HG02623 (cell line): Measurements from ENCODE around the gene ANKRD9.
"Not testable (repeated sequence)": the region's sequence is repeated elsewhere in the genome, so short reads cannot be mapped to it uniquely, and the experiment has no call there.

Source experiments
- ATAC-seq: cut with Tn5 transposase; IDR thresholded peaks from one replicate; pipeline ENCODE4 v1.9.1; 2021; ENCODE audit warnings: moderate library complexity; ENCODE audit not compliant: unreplicated experiment

ANKRD9 gene, protein sequence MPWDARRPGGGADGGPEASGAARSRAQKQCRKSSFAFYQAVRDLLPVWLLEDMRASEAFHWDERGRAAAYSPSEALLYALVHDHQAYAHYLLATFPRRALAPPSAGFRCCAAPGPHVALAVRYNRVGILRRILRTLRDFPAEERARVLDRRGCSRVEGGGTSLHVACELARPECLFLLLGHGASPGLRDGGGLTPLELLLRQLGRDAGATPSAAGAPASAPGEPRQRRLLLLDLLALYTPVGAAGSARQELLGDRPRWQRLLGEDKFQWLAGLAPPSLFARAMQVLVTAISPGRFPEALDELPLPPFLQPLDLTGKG

DNA sequence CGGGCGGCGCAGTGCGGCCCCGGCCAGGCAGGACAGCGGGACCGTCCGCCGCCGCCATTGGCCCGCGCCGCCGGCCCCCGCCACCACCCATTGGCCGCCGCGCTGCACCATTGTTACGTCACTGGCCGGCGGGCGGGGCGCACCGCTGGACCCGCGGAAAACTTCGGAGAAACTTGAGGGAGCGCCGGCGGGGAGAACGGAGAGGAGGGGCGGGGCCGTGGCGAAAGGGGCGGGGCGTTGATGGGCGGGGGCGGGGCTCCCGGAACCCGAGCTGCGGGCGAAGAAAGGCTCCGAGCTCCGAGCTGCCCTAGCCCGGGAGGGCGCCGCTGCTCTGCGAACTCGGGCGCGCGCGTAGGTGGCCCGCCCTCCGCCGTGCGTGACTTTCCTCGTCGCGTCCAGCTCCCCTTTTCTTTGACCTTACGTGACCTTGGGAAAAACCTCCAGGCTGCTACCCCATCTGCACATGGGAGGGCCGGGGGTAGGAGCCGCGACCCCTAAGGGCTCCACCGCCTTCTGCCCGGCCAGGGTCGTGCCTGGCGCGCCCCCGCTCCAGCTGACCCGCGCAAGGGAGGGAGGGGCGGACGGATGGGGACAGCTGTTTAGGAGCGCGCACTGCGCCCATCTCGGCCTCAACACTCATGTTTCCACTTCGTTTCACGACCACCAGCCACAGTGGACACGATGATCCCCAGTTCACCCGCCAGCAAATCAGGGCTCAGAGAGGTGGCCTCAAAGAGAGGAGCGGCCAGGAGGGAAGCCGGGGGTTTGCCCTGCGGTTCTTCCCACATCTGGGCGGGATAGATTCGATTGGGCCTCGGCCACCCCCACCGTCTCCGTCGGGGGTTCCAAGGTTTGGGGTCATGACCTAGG lies at the start of gene ANKRD9:
Gene ANKRD9, minus strand, starts transcription at position 31 of the 870 bp plus-strand sequence. CDS start 1,887 bp downstream, outside the sequence.
- ATAC-seq, result peak; percentile 76

DNA sequence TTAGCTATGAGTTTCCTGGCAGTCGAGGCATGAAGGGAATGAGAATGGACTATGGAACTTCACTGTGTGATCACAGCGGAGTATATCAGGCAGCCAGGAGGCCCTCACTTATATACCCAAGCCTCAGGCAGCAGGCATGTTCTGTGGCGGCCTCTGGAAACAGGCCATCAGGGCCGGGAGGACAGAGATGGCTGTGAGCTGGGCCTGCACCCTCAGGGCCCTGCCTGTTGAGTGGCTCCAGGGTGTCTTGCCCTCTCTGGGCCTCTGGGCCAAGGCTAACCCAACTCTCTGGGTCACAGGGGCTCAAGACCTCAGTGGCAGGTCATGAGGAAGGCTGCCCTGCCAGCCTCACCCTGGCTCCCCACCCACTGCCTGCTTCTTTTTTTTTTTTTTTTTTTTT lies 49.0 kb upstream of the ANKRD9 start:
- no peak for ATAC-seq

DNA sequence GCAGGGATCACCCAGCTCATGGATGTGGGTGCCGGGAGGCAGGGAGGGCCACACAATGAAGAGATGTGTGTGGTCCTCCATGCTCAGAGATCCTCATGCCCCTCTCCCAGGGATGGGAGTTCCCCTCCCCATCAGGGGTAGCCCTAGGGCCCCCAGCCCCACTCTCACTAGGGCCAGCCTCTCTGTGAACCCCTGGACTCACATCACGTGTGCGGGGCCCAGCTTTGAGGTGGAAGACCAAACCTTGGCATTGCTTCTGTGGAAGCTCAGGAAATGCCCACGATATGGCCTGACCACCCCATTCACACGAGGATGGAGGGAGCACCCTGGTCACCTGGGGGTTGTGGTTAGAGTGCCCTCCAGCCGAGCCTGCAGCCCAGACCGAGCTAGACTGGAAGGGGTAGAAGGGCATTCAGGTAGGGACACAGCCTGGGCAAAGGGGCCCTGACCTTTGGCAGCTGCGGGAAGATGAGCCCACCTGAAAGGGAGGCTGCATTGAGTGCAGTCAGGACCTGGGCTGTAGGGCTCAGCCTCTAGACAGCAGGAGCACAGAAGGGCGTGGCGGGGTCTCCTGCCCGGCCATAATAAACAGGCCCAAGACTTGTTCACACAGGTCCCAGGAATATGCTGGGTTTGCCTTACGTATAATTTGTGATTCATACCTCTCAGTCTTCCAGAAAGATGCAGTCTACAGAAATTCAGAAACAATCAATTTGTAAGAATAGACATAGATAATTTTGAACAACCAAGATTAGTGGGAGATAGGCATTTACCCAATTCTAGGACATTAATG lies 48.1 kb upstream of the ANKRD9 start:
- no peak for ATAC-seq

DNA sequence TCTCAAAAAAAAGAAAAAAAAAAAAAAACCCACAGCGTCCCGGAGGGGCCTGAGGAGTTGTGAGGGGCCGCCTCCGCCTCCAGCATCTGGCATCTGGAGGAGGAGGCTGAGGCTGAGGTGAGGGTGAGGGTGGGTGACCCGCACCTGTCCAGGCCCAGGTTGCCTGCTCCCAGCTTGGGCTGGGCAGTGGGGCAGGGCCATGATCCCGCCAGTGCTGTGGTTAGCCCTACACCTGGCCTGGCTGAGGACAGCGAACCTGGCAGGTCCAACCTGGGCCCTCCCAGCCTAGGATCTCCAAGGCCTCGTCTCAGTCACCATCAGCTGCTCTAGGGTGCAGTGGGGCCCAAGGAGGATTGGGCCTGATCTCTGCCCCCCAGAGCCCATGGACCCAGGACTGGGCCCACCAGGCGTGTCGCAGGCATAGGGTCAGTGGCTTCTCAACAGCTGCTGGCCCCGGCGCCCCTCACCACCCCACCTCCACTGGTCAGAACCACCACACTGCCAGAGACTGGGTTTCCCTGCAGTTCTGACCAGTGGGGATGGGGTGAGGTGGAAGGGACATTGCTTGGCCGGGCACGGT lies 46.6 kb upstream of the ANKRD9 start:
- no peak for ATAC-seq

DNA sequence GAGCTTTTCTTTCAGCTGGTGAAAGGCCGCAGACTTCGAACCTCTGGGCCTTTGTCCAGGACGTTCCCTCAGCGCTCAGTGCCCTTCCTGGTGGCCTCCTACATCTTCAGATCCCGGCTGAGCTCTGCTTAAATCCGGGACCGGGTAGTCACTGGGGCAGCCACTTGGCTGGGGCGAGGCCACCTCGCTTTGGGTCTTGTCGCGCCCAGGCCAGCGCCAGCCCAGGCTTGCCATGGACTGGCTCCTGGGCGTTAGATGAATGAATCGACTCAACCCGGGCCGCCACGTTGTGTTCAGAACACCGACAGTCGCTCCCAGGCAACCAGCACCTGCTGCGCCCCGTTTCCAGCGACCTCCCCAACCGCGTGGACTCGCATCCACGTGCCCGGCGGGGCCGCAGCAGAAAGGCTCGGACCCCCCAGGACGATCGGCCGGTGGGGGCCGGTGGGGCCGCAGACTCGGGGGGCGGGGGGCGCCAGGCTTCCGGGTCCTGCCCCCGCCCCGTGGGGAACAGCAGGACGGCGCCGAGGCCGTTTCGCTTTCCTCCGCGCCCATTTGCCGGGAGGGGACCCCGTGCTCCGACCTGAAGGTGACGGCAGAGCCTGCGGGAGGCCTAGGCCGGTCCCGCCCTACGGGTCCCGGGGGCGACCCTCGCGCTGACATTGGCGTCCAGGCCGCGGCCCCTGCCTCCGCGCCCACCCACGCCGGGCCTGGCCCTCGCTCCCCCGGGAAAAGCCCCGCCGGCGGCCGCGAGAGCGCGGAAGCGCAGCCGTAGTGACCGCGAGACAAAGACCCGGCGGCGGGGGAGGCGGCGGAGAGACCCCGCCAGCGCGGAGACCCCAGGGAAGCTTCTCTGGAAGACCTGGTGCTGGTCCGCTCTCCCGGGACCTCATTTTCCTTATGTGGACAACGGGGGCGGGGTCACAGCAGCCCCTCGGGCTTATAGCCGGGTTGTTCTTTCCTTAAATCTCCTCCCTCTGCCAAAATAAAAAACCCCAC lies 45.5 kb upstream of the ANKRD9 start:
- ATAC-seq, result no peak

DNA sequence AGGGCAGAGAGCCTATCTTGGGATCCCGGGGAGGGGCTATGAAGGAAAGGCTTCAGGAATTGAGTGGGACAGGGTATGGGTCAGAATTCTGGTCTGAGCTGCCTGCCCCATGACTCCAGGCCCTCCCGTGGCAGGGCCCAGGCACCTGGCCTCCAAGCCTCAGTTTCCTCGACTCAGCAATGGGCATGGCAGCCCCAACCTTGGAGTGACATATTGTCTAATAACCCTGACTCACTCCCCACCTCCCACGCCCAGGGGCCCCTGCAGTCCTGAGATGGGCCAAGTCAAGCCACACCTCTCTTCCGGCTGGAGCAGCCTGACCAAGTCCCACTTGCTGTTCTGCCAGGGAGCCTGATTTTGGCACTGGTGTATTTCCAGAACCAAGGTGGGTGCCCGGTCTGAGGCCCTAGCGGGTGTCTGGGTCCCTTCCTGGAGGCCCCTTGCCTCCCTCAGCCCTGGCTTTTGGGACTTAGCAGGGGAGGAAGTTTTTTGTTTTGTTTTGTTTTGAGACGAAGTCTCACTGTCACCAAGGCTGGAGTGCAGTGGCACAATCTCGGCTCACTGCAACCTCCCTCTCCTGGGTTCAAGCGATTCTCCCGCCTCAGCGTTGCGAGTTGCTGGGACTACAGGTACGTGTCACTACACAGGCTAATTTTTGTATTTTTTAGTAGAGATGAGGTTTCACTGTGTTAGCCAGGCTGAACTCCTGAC lies 42.6 kb upstream of the ANKRD9 start:
- no peak for ATAC-seq

DNA sequence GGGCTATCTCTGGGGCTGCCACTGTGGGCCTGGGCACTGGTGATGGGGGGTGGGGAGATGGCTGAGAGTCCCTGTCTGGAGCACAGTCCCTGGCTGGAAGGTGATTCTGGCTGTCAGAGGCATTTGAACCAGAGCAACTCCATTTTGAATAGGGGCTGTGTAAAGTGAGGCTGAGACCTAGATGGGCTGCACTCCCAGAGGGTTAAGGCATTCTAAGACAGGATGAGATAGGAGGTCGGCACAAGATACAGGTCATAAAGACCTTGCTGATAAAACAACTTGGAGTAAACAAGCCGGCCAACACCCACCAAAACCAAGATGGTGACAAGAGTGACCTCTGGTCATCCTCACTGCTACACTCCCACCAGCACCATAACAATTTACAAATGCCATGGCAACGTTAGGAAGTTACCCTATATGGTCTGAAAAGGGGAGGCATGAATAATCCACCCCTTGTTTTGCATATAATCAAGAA lies 41.4 kb upstream of the ANKRD9 start:
- ATAC-seq, result not testable (repeated sequence)

DNA sequence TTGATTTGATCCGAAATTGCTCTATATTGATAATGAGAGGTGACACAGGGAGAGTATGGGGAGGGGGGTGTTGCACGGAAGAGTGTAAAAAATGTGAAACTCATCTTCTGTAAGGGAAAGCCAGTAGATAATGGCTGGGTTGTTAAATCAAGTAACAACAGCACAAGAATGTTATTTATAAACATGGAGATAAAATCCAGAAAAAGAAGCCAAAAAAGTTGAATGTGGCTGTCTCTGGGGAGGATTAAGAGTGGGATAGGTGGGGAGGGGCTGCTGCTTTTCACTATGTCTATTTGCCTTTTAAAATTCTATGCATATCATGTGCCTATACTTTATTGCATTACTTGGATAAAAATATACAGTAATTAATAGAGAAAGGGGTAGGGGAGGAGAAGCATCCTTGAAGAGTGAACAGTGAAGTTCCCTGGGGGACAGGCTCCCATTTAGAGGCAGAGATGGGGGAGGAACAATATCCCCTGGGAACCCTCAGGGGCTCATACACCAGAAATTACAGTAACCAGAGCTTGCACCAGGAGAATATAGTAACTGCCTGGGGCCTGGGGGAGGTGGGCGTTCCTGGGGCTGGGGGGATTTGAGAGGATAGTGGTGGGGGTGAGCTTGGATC lies 39.2 kb upstream of the ANKRD9 start:
- ATAC-seq, result no peak

DNA sequence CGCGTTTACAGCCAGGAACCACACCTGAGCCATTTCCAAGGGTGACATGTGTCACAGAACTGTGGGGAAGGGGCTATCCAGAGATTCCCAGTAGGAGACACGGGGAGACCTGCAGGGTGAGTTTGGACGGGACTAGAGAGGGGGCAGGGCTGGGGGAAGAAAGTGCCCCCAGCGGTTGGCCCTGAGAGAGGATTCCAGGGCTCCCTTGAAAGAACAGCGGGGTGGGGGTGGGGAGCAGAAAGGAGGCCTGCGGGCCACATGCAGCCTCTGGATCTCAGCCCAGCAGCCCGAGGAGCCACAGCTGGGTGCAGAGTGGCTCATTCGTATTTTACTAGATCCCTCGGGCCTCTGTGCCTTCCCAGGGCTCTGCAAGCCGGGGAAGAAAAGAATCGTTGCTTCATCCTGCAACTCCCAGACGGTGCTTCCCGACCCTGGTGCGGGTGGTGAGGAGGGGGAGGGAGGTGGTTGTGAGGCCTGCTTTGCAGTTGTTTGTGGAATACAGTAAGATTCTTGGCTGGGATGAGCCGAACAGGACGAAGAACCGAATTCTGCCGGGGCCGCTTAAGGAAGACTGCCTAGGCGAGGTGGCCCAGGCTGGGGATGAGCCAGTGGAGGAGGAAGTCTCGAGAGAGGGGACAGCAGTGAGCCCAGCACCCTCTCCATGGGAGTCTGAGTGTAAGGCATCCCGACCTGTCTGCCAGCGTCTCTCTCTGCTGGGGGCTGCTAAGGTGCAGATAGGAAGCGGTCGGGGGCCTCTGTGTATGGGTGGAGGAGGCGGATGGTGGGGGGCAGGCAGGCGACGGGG lies 36.1 kb upstream of the ANKRD9 start:
- no peak for ATAC-seq

DNA sequence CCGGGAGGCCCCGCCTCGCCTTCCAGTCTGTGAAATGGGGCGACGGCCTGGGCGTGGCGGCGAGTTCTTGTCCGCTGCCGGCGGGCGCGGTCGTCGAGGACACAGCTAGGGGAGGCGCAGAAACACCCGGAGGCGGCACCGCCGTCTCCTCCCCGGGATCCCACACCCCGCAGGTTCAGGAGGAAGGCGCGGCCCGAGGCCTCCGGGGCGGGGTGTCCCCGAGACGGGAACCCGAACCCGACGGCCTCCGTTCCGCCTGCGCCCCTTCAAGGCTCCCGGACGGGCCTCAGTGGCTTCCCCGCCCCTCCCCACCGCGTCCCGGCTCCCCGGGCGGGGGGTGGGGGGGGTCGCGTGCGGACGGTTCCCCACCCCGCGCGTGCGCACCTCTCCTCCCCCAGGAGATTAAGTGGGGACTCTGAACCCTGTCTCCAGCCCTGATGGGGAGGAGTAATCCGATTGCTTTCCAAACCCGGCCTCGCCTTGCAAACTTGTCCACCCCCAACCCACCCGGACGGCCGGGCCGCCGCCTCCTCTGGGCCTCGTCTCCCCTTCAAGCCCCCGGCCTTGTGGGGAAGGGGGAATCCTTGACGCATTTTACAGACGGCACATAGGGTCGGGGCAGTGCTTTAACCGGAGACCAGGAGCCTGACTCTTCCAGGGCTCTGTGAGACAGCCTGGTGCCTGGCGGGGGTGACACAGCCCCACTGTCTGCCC lies 35.3 kb upstream of the ANKRD9 start:
- no peak for ATAC-seq

DNA sequence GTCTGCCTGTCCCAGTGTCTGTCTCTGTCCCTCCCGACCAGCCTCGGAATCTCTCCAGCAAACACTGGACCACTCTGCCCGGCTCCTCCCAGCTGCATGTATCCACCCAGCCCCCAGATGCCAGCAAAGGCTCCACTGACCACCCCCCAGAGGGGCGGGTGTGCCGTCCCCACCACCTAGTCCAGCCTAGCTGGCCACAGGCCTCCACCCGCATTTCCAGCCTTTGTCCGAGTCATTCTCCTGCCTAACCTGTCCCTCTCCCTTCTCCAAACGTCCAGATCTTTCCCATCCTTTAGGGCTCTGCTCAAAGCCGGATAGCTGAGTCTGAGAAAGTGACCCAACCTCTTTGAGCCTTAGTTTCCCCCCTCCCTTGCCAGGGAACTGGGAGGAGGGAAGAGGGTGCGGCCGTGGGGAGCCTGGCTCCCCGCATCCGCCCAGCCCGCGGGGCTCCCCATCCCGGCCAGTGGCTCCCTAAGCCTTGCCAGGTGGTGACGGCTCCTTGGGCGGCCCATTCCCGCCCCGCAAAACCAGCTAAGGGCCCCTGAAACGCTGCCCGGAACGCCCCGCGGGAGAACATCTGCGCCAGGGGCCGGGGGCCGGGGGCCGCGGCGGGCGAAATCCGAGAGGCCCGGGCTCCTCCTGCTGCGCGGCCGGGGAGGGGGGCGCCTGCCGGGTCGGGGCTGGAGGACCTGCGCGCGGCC lies 34.6 kb upstream of the ANKRD9 start:
- no peak for ATAC-seq

DNA sequence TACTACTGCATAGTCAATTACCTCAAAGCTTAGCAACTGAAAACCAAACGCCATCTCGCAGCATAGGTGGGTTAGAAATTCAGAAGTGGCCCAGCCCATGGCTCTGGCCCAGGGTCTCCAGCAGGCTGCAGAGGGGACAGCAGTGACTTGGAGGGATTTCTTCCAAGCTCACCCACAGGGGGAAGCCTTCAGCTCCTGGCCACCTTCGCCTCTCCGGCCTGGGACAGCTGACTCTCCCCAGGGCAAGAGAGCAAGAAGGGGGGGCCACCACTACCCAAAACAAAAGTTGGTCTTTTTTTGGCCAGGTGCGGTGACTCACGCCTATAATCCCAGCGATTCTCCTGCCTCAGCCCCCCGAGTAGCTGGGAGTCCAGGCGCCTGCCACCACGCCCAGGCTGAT lies 32.2 kb upstream of the ANKRD9 start:
- no peak for ATAC-seq

DNA sequence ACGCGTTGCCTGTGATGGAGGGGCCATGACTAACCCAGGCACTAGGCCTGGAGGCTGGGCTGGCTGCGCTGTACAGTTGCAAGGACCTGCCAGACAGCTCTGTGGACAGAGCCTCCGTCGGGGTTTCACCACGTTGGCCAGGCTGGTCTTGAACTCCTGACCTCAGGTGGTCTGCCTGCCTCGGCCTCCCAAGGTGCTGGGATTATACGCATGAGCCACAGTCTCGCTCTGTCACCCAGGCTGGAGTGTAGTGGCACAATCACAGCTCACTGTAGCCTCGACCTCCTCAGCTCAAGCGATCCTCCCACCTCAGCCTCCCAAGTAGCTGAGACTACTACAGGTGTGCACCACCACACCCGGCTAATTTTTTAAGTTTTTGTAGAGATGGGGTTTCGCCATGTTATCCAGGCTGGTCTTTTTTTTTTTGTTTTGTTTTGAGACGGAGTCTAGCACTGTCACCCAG lies 31.5 kb upstream of the ANKRD9 start:
- ATAC-seq, result not testable (repeated sequence)

DNA sequence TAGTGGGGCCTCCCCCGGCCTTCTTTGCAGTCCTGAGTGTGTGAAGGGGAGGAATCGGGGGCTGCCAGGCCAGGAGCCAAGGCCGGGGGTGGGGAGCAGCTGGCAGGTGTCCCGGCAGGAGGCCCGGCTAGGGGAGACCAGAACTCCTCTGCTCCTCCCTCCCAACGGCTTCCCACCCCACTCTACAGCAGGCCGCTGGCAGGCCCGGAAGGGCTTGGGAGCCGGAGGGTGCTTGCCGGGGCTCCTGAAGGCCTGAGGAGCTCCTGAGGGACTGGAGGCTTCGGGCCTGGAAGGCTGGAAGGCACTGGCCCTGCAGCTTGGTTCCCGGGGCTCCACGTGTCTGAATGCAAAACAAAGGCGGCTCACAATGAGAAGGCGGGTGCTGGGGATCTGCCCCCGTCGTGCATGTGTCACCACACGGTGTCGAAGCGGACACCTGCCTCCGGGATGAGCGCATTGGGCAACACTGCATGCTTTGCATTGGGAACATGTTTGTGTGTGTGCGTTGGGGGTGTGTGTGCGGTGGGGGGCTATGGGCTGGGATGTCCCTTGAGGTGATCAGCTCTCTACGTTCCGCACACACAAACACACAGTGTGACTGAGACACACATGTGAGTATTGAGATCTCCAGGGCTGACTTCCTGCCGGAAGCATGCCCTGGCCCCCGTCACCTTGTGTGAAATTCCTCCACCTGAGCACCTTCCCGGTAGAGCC lies 30.9 kb upstream of the ANKRD9 start:
- ATAC-seq, result no peak

DNA sequence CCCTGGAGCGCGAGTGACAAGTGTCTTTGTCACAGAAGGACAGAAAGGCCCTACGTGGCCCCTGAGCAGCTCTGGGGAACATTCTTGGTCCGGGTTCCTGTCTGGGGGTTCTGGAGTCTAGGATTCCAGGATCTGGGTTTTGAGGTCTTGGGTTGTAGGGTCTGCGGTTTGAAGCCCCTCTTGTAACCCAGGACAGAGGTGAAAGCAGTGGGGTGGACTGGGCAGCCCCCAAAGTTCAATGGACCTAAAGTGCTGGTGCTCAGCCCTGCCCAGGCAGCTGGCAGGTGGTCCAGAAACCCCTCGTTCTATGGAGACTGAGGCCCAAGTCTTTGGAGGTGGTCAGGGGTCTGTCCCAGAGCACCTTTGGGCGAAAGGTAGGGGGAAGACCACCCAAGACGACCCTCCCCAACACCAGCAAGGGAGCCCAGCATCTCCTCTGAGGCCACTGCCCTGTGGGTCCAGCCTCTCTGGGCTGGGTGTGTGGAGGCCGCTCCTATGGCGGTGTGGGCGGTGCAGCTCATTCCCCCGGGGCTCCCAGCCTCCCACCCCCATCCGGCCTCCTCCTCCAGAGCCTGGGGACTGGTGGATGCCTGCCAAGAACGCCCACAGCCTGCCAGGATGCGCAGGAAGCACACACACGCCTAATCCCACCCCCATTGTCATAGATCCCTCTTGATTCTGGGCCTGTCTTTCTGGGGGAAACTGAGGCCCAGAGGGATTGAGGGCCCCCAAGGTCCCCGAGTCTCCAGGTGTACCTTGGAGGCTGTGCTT lies 30.2 kb upstream of the ANKRD9 start:
- no peak for ATAC-seq
